ENCODE data around the gene TAPBPL.
A peak's percentile ranks its signal among the peaks of the same experiment; 100 is the strongest.

TAPBPL gene

GRCh38 chr12:6500466-6500865 is 48.6 kb downstream of the TAPBPL start:
- Histone ChIP-seq H3K27me3 (replicated peaks; ENCODE audit: control insufficient read depth, insufficient read depth, low read length) (no peaks in the 10 kb centered on the region), H3K4me1 (ENCODE audit: control insufficient read depth, insufficient read depth, low read length) (no peaks in the 10 kb centered on the region), H3K4me3 (ENCODE audit: low read length) (no peak overlapping the region), H3K9ac (ENCODE audit: low read length) (no peak overlapping the region), H3K36me3 (ENCODE audit: control insufficient read depth, insufficient read depth, low read length, severe bottlenecking) (peaks cover 22% of the 10 kb centered on the region), H3K9me3 (ENCODE audit: control insufficient read depth, low read length) (no peaks in the 10 kb centered on the region)
- no peak for DNase-seq (ENCODE audit: low read depth)

- Histone ChIP-seq H3K36me3 (ENCODE audit: control insufficient read depth, insufficient read depth, low read length, severe bottlenecking) (peaks cover 12% of the 10 kb centered on the region), H3K9ac (ENCODE audit: low read length) (no peak overlapping the region), H3K27me3 (replicated peaks; ENCODE audit: control insufficient read depth, insufficient read depth, low read length) (no peaks in the 10 kb centered on the region), H3K4me1 (ENCODE audit: control insufficient read depth, insufficient read depth, low read length) (no peaks in the 10 kb centered on the region), H3K9me3 (ENCODE audit: control insufficient read depth, low read length) (no peaks in the 10 kb centered on the region), H3K4me3 (ENCODE audit: low read length) (no peak overlapping the region)
- DNase-seq (ENCODE audit: low read depth), result peak; percentile 33
These were observed 55.5 kb downstream of the TAPBPL start for GRCh38 chr12:6507102-6507998.

- H3K4me1 ChIP-seq (ENCODE audit: control insufficient read depth, insufficient read depth, low read length), result no peaks in the 10 kb centered on the region
- H3K36me3 ChIP-seq (ENCODE audit: control insufficient read depth, insufficient read depth, low read length, severe bottlenecking), result peaks cover 11% of the 10 kb centered on the region
- no peaks in the 10 kb centered on the region for H3K27me3 ChIP-seq (replicated peaks; ENCODE audit: control insufficient read depth, insufficient read depth, low read length)
- no peaks in the 10 kb centered on the region for H3K9me3 ChIP-seq (ENCODE audit: control insufficient read depth, low read length)
- no peak overlapping the region for H3K4me3 ChIP-seq (ENCODE audit: low read length)
- no peak overlapping the region for H3K9ac ChIP-seq (ENCODE audit: low read length)
- DNase-seq (ENCODE audit: low read depth), result no peak
These were observed 56.2 kb downstream of the TAPBPL start for GRCh38 chr12:6508087-6508486.

Measured in adipocyte (in vitro differentiated cells).